GM19351 (cell line): ENCODE data around the gene CFAP97D1.

ENCODE experiments used
- ATAC-seq: cut with Tn5 transposase; IDR thresholded peaks from one replicate; pipeline ENCODE4 v1.9.1; 2021; ENCODE audit warnings: mild to moderate bottlenecking, moderate library complexity; ENCODE audit not compliant: unreplicated experiment

The CFAP97D1 gene

DNA sequence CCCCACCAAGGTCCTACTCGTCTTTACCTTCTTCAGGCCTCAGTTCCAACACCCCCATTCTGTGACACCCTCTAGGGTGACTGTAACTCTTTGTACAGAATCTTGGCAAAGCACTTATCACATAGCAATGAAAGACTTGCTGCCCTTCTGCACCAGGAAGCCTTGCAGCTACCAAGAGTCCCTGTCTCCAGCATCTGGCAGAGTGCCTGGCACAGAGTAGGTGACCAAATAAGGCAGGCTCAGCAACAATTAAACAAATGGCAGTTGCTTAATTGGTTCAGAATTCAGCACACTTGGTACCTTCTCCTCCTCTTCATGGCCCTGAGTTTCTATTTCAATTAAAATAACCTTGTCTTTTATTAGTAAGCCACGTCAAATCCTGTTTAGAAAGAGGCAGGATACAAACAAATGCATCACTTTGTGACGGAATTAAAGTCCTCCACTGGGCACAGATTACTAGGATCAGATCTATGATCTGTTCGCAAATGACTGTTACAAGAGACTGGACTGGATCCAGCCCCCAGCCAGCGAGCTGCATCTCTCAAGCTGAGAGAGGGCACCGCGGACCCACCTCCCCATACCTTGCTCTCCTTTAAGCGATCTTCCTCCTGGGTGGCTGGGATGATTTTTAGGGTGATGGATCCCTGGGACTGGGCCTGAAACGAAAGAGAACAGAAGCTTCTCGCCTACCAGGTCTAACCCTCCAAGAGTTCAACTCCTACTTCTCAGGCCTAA is 43.3 kb downstream of the CFAP97D1 start:
- ATAC-seq = no peak

DNA sequence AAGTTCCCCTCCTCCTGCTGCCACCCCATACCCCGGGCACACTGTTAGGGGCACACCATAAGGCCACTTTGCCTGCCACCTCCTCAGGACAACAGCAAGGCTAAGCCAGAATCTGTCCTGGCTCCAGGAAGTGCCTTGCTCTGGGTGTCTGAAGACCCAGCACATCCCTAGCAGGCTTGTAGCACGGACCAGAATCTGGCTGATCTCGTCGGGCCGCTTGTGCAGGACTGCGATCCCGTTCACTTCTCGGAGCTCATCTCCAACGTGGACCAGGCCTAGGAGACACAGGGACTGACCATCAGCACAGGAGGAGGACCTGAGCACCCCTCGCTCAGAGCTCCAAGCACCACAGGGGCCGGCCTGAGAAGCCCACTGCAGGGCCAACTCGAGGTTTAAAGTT is 45.3 kb downstream of the CFAP97D1 start:
- no peak for ATAC-seq

- ATAC-seq = no peak
These were observed 46.0 kb downstream of the CFAP97D1 start for GRCh38 chr17:43826206-43826605.

- ATAC-seq = no peak
These were observed 47.4 kb downstream of the CFAP97D1 start for GRCh38 chr17:43827596-43827995.

DNA sequence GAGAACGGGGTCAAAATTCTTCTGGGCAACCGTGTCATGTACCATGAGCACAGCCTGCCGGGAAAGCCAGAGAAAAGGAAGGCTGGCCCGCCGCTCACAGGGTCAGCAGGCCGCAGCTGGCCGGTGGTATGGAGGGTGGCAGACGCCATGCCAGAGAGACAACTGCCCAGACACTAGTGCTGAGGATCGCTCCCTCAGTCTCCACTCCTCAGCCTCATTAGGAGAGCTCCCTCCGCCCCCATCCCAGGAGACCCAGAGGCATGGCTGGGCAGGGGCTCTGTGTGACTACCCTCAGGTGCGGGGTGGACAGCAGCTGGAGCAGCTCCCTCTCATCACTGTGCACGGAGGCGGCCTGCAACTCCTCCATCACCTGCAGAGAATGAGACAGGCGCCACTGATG is 49.5 kb downstream of the CFAP97D1 start:
- no peak for ATAC-seq

GRCh38 chr17:43830510-43831140 is 50.4 kb downstream of the CFAP97D1 start:
- ATAC-seq = no peak

DNA sequence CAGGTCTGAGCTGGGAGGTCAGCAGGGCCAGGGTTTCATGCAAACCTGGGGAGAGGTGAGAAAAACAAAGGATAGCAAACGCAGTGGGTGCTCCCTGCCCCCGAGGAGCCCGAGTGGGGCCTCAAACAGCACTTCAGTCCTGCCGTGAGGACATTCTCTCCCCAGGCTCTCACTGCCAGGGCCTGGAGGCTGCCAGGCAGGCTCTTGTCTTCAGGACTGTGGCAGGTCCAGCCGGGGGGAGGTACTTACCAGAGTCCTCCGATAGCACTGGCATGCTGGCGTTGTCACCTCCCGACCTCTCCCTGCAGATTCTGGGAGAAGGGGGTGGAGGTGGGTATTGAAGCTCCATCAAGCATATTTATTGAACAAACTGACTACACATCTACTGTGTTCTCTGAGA is 51.4 kb downstream of the CFAP97D1 start:
- ATAC-seq = no peak

GRCh38 chr17:43832168-43832975 is 52.1 kb downstream of the CFAP97D1 start:
- no peak for ATAC-seq

DNA sequence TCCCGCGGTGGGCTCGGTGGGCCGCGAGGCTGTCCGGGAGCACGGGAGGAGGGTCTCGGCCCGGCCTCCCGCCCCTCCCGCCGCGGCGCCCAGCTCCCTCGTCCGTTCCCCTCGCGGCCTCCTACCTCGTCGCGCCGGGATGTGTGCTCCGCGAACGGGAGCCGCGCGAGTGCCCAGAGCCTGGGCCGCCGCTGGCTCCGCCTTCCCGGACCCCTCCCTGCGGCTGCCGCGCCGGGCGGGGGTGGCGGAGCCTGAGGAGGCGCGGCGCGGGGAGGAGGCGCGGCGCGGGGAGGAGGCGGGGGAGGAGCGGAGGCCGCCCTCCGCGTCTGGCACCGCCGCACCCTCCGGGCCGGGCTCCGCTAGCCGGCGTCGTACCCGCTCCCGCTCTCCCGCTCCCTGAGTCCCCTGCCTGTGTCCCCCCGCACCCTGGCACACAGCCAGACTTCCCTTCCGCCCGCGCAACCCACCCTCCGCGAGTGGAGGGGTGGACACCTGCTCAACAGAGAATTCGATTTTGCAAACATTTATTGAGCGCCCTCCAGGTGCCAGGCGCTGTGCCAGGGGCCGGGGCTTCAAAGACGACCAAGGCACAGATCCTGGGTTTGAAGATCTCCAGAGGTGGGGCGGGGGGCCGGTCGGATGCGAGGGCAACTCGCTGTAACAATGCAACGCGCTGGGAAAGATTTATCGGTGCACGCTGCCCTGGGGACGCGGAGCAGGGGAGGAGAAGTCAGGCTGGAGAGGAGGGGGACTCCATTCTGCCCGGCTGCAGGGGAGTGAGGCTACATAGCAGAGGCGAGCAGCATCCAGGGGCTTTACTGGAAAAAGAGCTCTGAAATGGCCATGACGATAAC is 53.0 kb downstream of the CFAP97D1 start, which contains the start of gene MPP3:
MPP3 (minus strand) TSS at position 171 of the 854 bp plus-strand sequence. CDS start 1,240 bp downstream, outside the sequence.
- ATAC-seq = no peak

DNA sequence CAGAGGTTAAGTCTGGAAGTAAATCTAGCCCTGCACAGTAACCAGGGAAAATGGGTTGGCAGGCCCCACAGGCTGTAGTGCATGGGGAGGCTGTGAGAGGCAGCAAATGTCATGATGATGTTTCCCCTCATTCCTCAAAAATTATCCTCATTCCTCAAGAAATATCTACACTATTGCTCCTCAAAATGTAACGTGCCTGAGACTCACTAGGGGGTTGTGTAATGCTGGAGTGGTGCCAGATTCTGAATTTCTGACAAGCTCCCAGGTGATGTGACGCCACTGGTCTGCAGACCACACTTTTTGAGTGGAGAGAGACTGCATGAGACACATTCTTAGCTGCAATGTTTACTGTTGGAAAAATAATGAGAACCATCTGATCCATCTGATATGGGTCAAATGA is 53.9 kb downstream of the CFAP97D1 start:
- ATAC-seq = no peak
